ENCODE results near the gene MIER1.

GRCh38 chr1:66943361-66943969, 18.7 kb downstream of the MIER1 start:
- TF ChIP-seq CTCF (IDR thresholded peaks at IDR 0.05) (no peak), ZFX (IDR thresholded peaks at IDR 0.05; ENCODE audit: borderline replicate concordance) (no peak)

All from 22Rv1 (cell line).